Measurements from ENCODE around the gene TMOD2.

GRCh38 chr15:51842265-51842664 lies 90.9 kb downstream of the TMOD2 start:
- TF ChIP-seq CTCF (IDR thresholded peaks at IDR 0.05 in 4 of 5, conservative IDR thresholded peaks at IDR 0.05 in 1 of 5): no peak
- TF ChIP-seq POLR2A (IDR thresholded peaks at IDR 0.05): no peak
